Globus pallidus (tissue), 1 donor: ENCODE data around the gene SUMO3.

Source experiments
- DNase-seq: peaks from one replicate; pipeline ENCODE4 v3.0.0-alpha.2; 2015; ENCODE audit warnings: low spot score

The SUMO3 gene

GRCh38 chr21:44817914-44818639 lies at the start of gene SUMO3:
TSS of gene SUMO3 (minus strand) at chr21:44818062. CDS start at chr21:44817968, 94 bp downstream.
- DNase-seq = peak; percentile 74

GRCh38 chr21:44867464-44867863 lies 49.6 kb upstream of the SUMO3 start:
- no peak for DNase-seq

GRCh38 chr21:44866780-44867179 lies 48.9 kb upstream of the SUMO3 start:
- DNase-seq = no peak

- DNase-seq = peak; percentile 16
Observed at GRCh38 chr21:44865561-44866280, 47.9 kb upstream of the SUMO3 start.

- DNase-seq = no peak
Observed at GRCh38 chr21:44862869-44863685, 45.2 kb upstream of the SUMO3 start.

GRCh38 chr21:44858791-44859190 lies 40.9 kb upstream of the SUMO3 start:
- DNase-seq = no peak

GRCh38 chr21:44858291-44858690 lies 40.4 kb upstream of the SUMO3 start:
- DNase-seq = no peak

- no peak for DNase-seq
Observed at GRCh38 chr21:44857127-44857892, 39.4 kb upstream of the SUMO3 start.

- no peak for DNase-seq
Observed at GRCh38 chr21:44856131-44856530, 38.3 kb upstream of the SUMO3 start.

GRCh38 chr21:44855572-44855971 lies 37.7 kb upstream of the SUMO3 start:
- DNase-seq = no peak

- no peak for DNase-seq
Observed at GRCh38 chr21:44854664-44855446, 37.0 kb upstream of the SUMO3 start.

GRCh38 chr21:44854391-44854663 lies 36.5 kb upstream of the SUMO3 start:
- no peak for DNase-seq

- no peak for DNase-seq
Observed at GRCh38 chr21:44853601-44854390, 35.9 kb upstream of the SUMO3 start.

- no peak for DNase-seq
Observed at GRCh38 chr21:44850905-44851657, 33.2 kb upstream of the SUMO3 start.

GRCh38 chr21:44850208-44850800 lies 32.4 kb upstream of the SUMO3 start:
- DNase-seq = no peak

GRCh38 chr21:44849616-44850130 lies 31.8 kb upstream of the SUMO3 start:
- DNase-seq = no peak

- no peak for DNase-seq
Observed at GRCh38 chr21:44848821-44849521, 31.1 kb upstream of the SUMO3 start.

- DNase-seq = no peak
Observed at GRCh38 chr21:44847261-44848056, 29.6 kb upstream of the SUMO3 start.
